ENCODE measurements around the gene WDR27. TPM values are rescaled to one million over a fixed set of nuclear protein-coding genes. Genes with fewer than 3 reads are reported as not detected.

The WDR27 gene
- total and polyA plus RNA-seq, 11 donors: 2.2 to 12.3 (median 5.7) TPM

- no peaks in the 10 kb centered on the region for H3K36me3 ChIP-seq
- no peak for TF ChIP-seq CTCF (IDR thresholded peaks at IDR 0.05)
- TF ChIP-seq POLR2A (IDR thresholded peaks at IDR 0.05): no peak
- ATAC-seq (no peak), DNase-seq (no peak)
- H3K27me3 ChIP-seq: no peaks in the 10 kb centered on the region
- H3K9me3 ChIP-seq: peaks cover 0 to 44% (median 18%) of the 10 kb centered on the region in 12 donors
- no peak overlapping the region for H3K27ac ChIP-seq
- 93 to 98% (median 96%) methylated on average over 1 of the region's 1 CpG for WGBS, 4 donors
- no peak overlapping the region for H3K4me3 ChIP-seq
- peaks cover 0 to 10% (median 0%) of the 10 kb centered on the region in 12 donors for H3K4me1 ChIP-seq
- intact Hi-C loops (cut with DNase I): no loop called here
Observed at GRCh38 chr6:169474362-169474761, 227.5 kb downstream of the WDR27 start.

- Histone ChIP-seq H3K27me3 (no peaks in the 10 kb centered on the region), H3K9me3 (peaks cover 0 to 41% (median 16%) of the 10 kb centered on the region in 12 donors), H3K36me3 (no peaks in the 10 kb centered on the region), H3K4me3 (no peak overlapping the region), H3K27ac (peak overlapping the region in 5 of 12 donors; percentile 32 to 65 (median 56)), H3K4me1 (peaks cover 0 to 10% (median 0%) of the 10 kb centered on the region in 12 donors)
- 73 to 93% (median 85%) methylated on average over 1 of the region's 1 CpG for WGBS, 4 donors
- TF ChIP-seq CTCF (IDR thresholded peaks at IDR 0.05) (no peak), POLR2A (IDR thresholded peaks at IDR 0.05) (no peak)
- DNase-seq (no peak), ATAC-seq (no peak)
- intact Hi-C loops (cut with DNase I): no loop called here
Observed at GRCh38 chr6:169473663-169474062, 228.2 kb downstream of the WDR27 start.

GRCh38 chr6:169472786-169473416 is 228.9 kb downstream of the WDR27 start:
- TF ChIP-seq POLR2A (IDR thresholded peaks at IDR 0.05) (no peak), CTCF (IDR thresholded peaks at IDR 0.05) (no peak)
- H3K9me3 ChIP-seq: peaks cover 0 to 49% (median 16%) of the 10 kb centered on the region in 12 donors
- H3K4me3 ChIP-seq: no peak overlapping the region
- peak in 2 of 4 donors; percentile 73 for ATAC-seq
- WGBS, 4 donors: 56 to 74% (median 67%) methylated on average over 3 of the region's 3 CpGs
- no peaks in the 10 kb centered on the region for H3K27me3 ChIP-seq
- peak overlapping the region in 6 of 12 donors; percentile 4 to 65 (median 44) for H3K27ac ChIP-seq
- peaks cover 0 to 10% (median 0%) of the 10 kb centered on the region in 12 donors for H3K4me1 ChIP-seq
- DNase-seq: no peak
- intact Hi-C loops (cut with DNase I): no loop called here
- no peaks in the 10 kb centered on the region for H3K36me3 ChIP-seq

GRCh38 chr6:169470790-169471189 is 231.0 kb downstream of the WDR27 start:
- no peak overlapping the region for H3K4me3 ChIP-seq
- WGBS, 4 donors: 94 to 100% (median 97%) methylated on average over 2 of the region's 2 CpGs
- DNase-seq: no peak
- peaks cover 0 to 64% (median 20%) of the 10 kb centered on the region in 12 donors for H3K9me3 ChIP-seq
- intact Hi-C loops (cut with DNase I): no loop called here
- H3K27me3 ChIP-seq: no peaks in the 10 kb centered on the region
- H3K36me3 ChIP-seq: no peaks in the 10 kb centered on the region
- TF ChIP-seq CTCF (IDR thresholded peaks at IDR 0.05) (no peak), POLR2A (IDR thresholded peaks at IDR 0.05) (no peak)
- no peak for ATAC-seq
- H3K4me1 ChIP-seq: peaks cover 0 to 10% (median 0%) of the 10 kb centered on the region in 12 donors
- no peak overlapping the region for H3K27ac ChIP-seq

Data from heart left ventricle (tissue), 16 donors.